HG03039 (cell line): ENCODE data around the gene REX1BD.
"Not testable (repeated sequence)": the region's sequence is repeated elsewhere in the genome, so short reads cannot be mapped to it uniquely, and the experiment has no call there.

Experiments
- ATAC-seq: cut with Tn5 transposase; IDR thresholded peaks from one replicate; pipeline ENCODE4 v1.9.1; 2021; ENCODE audit warnings: mild to moderate bottlenecking, moderate library complexity; ENCODE audit not compliant: unreplicated experiment

REX1BD gene

GRCh38 chr19:18600692-18601397, 12.2 kb downstream of the REX1BD start:
- not testable (repeated sequence) for ATAC-seq

- no peak for ATAC-seq
Observed at GRCh38 chr19:18601875-18602274, 13.3 kb downstream of the REX1BD start.

- ATAC-seq, result no peak
Observed at GRCh38 chr19:18603255-18603957, 14.8 kb downstream of the REX1BD start.

- no peak for ATAC-seq
Observed at GRCh38 chr19:18603958-18604819, 15.6 kb downstream of the REX1BD start.

GRCh38 chr19:18604820-18605159, 16.2 kb downstream of the REX1BD start:
- no peak for ATAC-seq

GRCh38 chr19:18605196-18605545, 16.6 kb downstream of the REX1BD start:
- ATAC-seq, result no peak

- no peak for ATAC-seq
Observed at GRCh38 chr19:18605546-18606280, 17.1 kb downstream of the REX1BD start.

- no peak for ATAC-seq
Observed at GRCh38 chr19:18606281-18607225, 18.0 kb downstream of the REX1BD start, which contains the start of gene CRLF1. CRLF1 (minus strand) TSS chr19:18606799; CDS start chr19:18606656, 143 bp downstream.

GRCh38 chr19:18607226-18608101, 18.9 kb downstream of the REX1BD start:
- no peak for ATAC-seq

GRCh38 chr19:18608102-18608804, 19.7 kb downstream of the REX1BD start:
- no peak for ATAC-seq

- ATAC-seq, result no peak
Observed at GRCh38 chr19:18608805-18609716, 20.5 kb downstream of the REX1BD start.

- ATAC-seq, result no peak
Observed at GRCh38 chr19:18609717-18610051, 21.1 kb downstream of the REX1BD start.

GRCh38 chr19:18610245-18610555, 21.6 kb downstream of the REX1BD start:
- no peak for ATAC-seq

GRCh38 chr19:18610556-18611326, 22.1 kb downstream of the REX1BD start:
- ATAC-seq, result no peak

- ATAC-seq, result no peak
Observed at GRCh38 chr19:18611327-18612050, 22.9 kb downstream of the REX1BD start.
